GM18951 (cell line): ENCODE results near the gene COL23A1.

Experiments
- POLR2A ChIP-seq: IDR thresholded peaks from 4 replicates; pipeline ENCODE4 v1.6.1; 2011; ENCODE audit warnings: mild to moderate bottlenecking; ENCODE audit not compliant: insufficient read length, insufficient read depth; ENCODE audit errors: extremely low read depth
- in situ Hi-C: fragments of 300-500 bp; cut with MboI; formaldehyde crosslinking; loops from one replicate; pipeline ENCODE4 v1.12.0; 2022; ENCODE audit warnings: low sequenced_read_pairs, mixed read lengths, inconsistent platforms; ENCODE audit not compliant: unreplicated experiment

The COL23A1 gene

GRCh38 chr5:178382754-178383164, 207.4 kb downstream of the COL23A1 start:
- in situ Hi-C loops: no loop called here
- TF ChIP-seq POLR2A: no peak

- in situ Hi-C loops: no loop called here
- TF ChIP-seq POLR2A: no peak
These were observed 208.1 kb downstream of the COL23A1 start for GRCh38 chr5:178381921-178382695.

GRCh38 chr5:178381206-178381605, 209.0 kb downstream of the COL23A1 start:
- TF ChIP-seq POLR2A: no peak
- in situ Hi-C loops: no loop called here

- no peak for TF ChIP-seq POLR2A
- in situ Hi-C loops: no loop called here
These were observed 209.6 kb downstream of the COL23A1 start for GRCh38 chr5:178380541-178381074.

GRCh38 chr5:178380086-178380485, 210.1 kb downstream of the COL23A1 start:
- in situ Hi-C loops: no loop called here
- TF ChIP-seq POLR2A: no peak

- in situ Hi-C loops: no loop called here
- TF ChIP-seq POLR2A: no peak
These were observed 211.4 kb downstream of the COL23A1 start for GRCh38 chr5:178378527-178379484.

- no peak for TF ChIP-seq POLR2A
- in situ Hi-C loops: no loop called here
These were observed 212.5 kb downstream of the COL23A1 start for GRCh38 chr5:178377583-178378270.

- no peak for TF ChIP-seq POLR2A
- in situ Hi-C loops: no loop called here
These were observed 213.1 kb downstream of the COL23A1 start for GRCh38 chr5:178376921-178377582.

GRCh38 chr5:178375348-178375747, 214.8 kb downstream of the COL23A1 start:
- no peak for TF ChIP-seq POLR2A
- in situ Hi-C loops: no loop called here

- in situ Hi-C loops: no loop called here
- no peak for TF ChIP-seq POLR2A
These were observed 216.5 kb downstream of the COL23A1 start for GRCh38 chr5:178373711-178374110.

- in situ Hi-C loops: no loop called here
- no peak for TF ChIP-seq POLR2A
These were observed 218.0 kb downstream of the COL23A1 start for GRCh38 chr5:178372142-178372571.

GRCh38 chr5:178371362-178372111, 218.7 kb downstream of the COL23A1 start:
- TF ChIP-seq POLR2A: no peak
- in situ Hi-C loops: no loop called here
